HEK293T (cell line): ENCODE data around the gene HSPD1.
"Not testable (repeated sequence)": the region's sequence is repeated elsewhere in the genome, so short reads cannot be mapped to it uniquely, and the experiment has no call there.

ENCODE experiments used
- CTCF ChIA-PET: fragments of 350-600 bp; formaldehyde crosslinking; extraction: SDS; loops from one replicate; lab custom pipeline; 2021; ENCODE audit warnings: antibody characterized with exemption, inconsistent platforms; lab: Yijun Ruan, JAX
- POLR2A ChIA-PET: fragments of 350-600 bp; formaldehyde crosslinking; extraction: SDS; loops from one replicate; lab custom pipeline; 2020; ENCODE audit warnings: antibody characterized with exemption, inconsistent platforms; lab: Yijun Ruan, JAX
- DNase-seq: peaks from one replicate; pipeline ENCODE4 v3.0.0; 2012; ENCODE audit warnings: mixed read lengths; ENCODE audit errors: extremely low spot score
- ARNT ChIP-seq: fragments of 450-650 bp; IDR thresholded peaks from 2 replicates; pipeline ENCODE4 v1.6.1; 2017; ENCODE audit warnings: mild to moderate bottlenecking
- BHLHE40 ChIP-seq: fragments of 450-650 bp; IDR thresholded peaks from 2 replicates; pipeline ENCODE4 v1.6.1; 2016; ENCODE audit warnings: mild to moderate bottlenecking, moderate library complexity, borderline replicate concordance
- CTBP1 ChIP-seq: fragments of 450-650 bp; IDR thresholded peaks from 2 replicates; pipeline ENCODE4 v1.6.1; 2016; ENCODE audit warnings: borderline replicate concordance
- ELF4 ChIP-seq: fragments of 450-650 bp; IDR thresholded peaks from 2 replicates; pipeline ENCODE4 v1.6.1; 2017; ENCODE audit warnings: antibody characterized with exemption
- FOXA1 ChIP-seq: fragments of 450-650 bp; IDR thresholded peaks from 2 replicates; pipeline ENCODE4 v1.6.1; 2016; ENCODE audit warnings: mild to moderate bottlenecking
- FOXK2 ChIP-seq: fragments of 450-650 bp; IDR thresholded peaks from 2 replicates; pipeline ENCODE4 v1.6.1; 2016; ENCODE audit warnings: mild to moderate bottlenecking
- FOXM1 ChIP-seq: fragments of 450-650 bp; IDR thresholded peaks from 2 replicates; pipeline ENCODE4 v1.6.1; 2017; ENCODE audit warnings: mild to moderate bottlenecking, borderline replicate concordance
- HDGF ChIP-seq: fragments of 450-650 bp; IDR thresholded peaks from 2 replicates; pipeline ENCODE4 v1.6.1; 2017; ENCODE audit warnings: antibody characterized with exemption, borderline replicate concordance
- L3MBTL2 ChIP-seq: fragments of 450-650 bp; conservative IDR thresholded peaks from 2 replicates; pipeline ENCODE4 v1.6.1; 2016; ENCODE audit warnings: mild to moderate bottlenecking
- LEF1 ChIP-seq: fragments of 450-650 bp; IDR thresholded peaks from 2 replicates; pipeline ENCODE4 v1.6.1; 2017; ENCODE audit warnings: mild to moderate bottlenecking, borderline replicate concordance
- NFRKB ChIP-seq: fragments of 450-650 bp; IDR thresholded peaks from 2 replicates; pipeline ENCODE4 v1.6.1; 2016; ENCODE audit warnings: mild to moderate bottlenecking, moderate library complexity
- PKNOX1 ChIP-seq: fragments of 450-650 bp; IDR thresholded peaks from 2 replicates; pipeline ENCODE4 v1.6.1; 2016
- SP1 ChIP-seq: fragments of 450-650 bp; IDR thresholded peaks from 2 replicates; pipeline ENCODE4 v1.6.1; 2017
- SUZ12 ChIP-seq: fragments of 450-650 bp; IDR thresholded peaks from 2 replicates; pipeline ENCODE4 v1.6.1; 2016; ENCODE audit warnings: mild to moderate bottlenecking
- TARDBP ChIP-seq: fragments of 450-650 bp; IDR thresholded peaks from 2 replicates; pipeline ENCODE4 v1.6.1; 2016
- ZNF384 ChIP-seq: fragments of 450-650 bp; IDR thresholded peaks from 2 replicates; pipeline ENCODE4 v1.6.1; 2016

Gene HSPD1

GRCh38 chr2:197495433-197496134 is 4.1 kb downstream of the HSPD1 start:
- DNase-seq = no peak
- ChIA-PET POLR2A (interaction anchor here (1.4 kb wide), 1 partner anchor 21 kb away, joined by 3 read pairs; no protein-coding TSS in a partner anchor), CTCF (no interaction called here)
- no peak for TF ChIP-seq ELF4
- TF ChIP-seq HDGF = no peak
- no peak for TF ChIP-seq SP1
- TF ChIP-seq TARDBP = no peak

GRCh38 chr2:197487385-197487784 is 12.3 kb downstream of the HSPD1 start:
- POLR2A ChIA-PET = no interaction called here

GRCh38 chr2:197486175-197486574 is 13.5 kb downstream of the HSPD1 start:
- ChIA-PET POLR2A (interaction anchor here (1.0 kb wide), 1 partner anchor 14 kb away, joined by 3 read pairs; the partner anchor contains the start of genes HSPD1 and HSPE1), CTCF (no interaction called here)
- TF ChIP-seq FOXK2 (no peak), BHLHE40 (no peak), NFRKB (no peak), SP1 (no peak), ZNF384 (no peak), SUZ12 (no peak), FOXA1 (no peak), ELF4 (no peak), LEF1 (no peak), L3MBTL2 (no peak), ARNT (no peak), HDGF (no peak), TARDBP (no peak), CTBP1 (no peak), PKNOX1 (no peak), FOXM1 (no peak)
- DNase-seq = no peak

More at GRCh38 chr2:197487385-197487784, 12.3 kb downstream of the HSPD1 start:
- TF ChIP-seq HDGF = no peak
- TF ChIP-seq PKNOX1 = no peak
- no peak for TF ChIP-seq L3MBTL2
- TF ChIP-seq FOXK2 = no peak
- TF ChIP-seq ZNF384 = no peak
- TF ChIP-seq ARNT = no peak
- no peak for TF ChIP-seq FOXM1
- CTCF ChIA-PET = no interaction called here
- DNase-seq = no peak

GRCh38 chr2:197484248-197484647 is 15.4 kb downstream of the HSPD1 start:
- POLR2A ChIA-PET, DNase-seq, CTCF ChIA-PET: not testable (repeated sequence)

- POLR2A ChIA-PET = interaction anchor here (0.5 kb wide), 1 partner anchor 16 kb away, joined by 3 read pairs; no protein-coding TSS in a partner anchor
- no peak for DNase-seq
- TF ChIP-seq L3MBTL2 = no peak
- TF ChIP-seq SUZ12 = no peak
- TF ChIP-seq LEF1 = no peak
- no peak for TF ChIP-seq ZNF384
- no peak for TF ChIP-seq ARNT
- TF ChIP-seq FOXA1 = no peak
- no peak for TF ChIP-seq FOXM1
- TF ChIP-seq ELF4 = no peak
- CTCF ChIA-PET = no interaction called here
These were observed 19.2 kb downstream of the HSPD1 start for GRCh38 chr2:197480165-197481036.

- POLR2A ChIA-PET = interaction anchor here (0.8 kb wide), 1 partner anchor 25 kb away, joined by 3 read pairs; the partner anchor contains the start of gene COQ10B
- no peak for DNase-seq
- TF ChIP-seq BHLHE40 (no peak), HDGF (no peak), PKNOX1 (no peak), LEF1 (no peak), L3MBTL2 (no peak), ZNF384 (no peak), CTBP1 (no peak), ELF4 (no peak), FOXM1 (no peak), FOXK2 (no peak)
- CTCF ChIA-PET = no interaction called here
These were observed 21.8 kb downstream of the HSPD1 start for GRCh38 chr2:197477797-197478196.
